ENCODE measurements around the gene MRPS27. TPM values are rescaled to one million over a fixed set of nuclear protein-coding genes. Genes with fewer than 3 reads are reported as not detected.

MRPS27 gene
- total and polyA plus RNA-seq, 2 of the 4 experiments (the other 2 are of a cell fraction), result 46.9 to 90.5 TPM

GRCh38 chr5:72191404-72191803 lies 128.6 kb downstream of the MRPS27 start:
- no peaks in the 10 kb centered on the region for H3K9me3 ChIP-seq (ENCODE audit: control insufficient read depth, insufficient read depth, low read length)
- H2BK15ac ChIP-seq (ENCODE audit: low read depth, low read length), result no peak overlapping the region
- no peak overlapping the region for H3K9ac ChIP-seq (ENCODE audit: low read depth, low read length)
- TF ChIP-seq ELK1 (IDR thresholded peaks at IDR 0.05; ENCODE audit: borderline replicate concordance, low read depth, low read length), result no peak
- no peak for TF ChIP-seq CTCF (conservative IDR thresholded peaks at IDR 0.05; ENCODE audit: low read depth, low read length)
- no peak for TF ChIP-seq CEBPB (IDR thresholded peaks at IDR 0.05; ENCODE audit: low read depth, low read length)
- TF ChIP-seq USF2 (IDR thresholded peaks at IDR 0.05; ENCODE audit: low read depth, low read length), result no peak
- TF ChIP-seq MXI1 (IDR thresholded peaks at IDR 0.05; ENCODE audit: borderline replicate concordance, low read depth, low read length), result no peak
- TF ChIP-seq SMC3 (IDR thresholded peaks at IDR 0.05; ENCODE audit: low read depth, low read length), result no peak
- no peak for TF ChIP-seq POLR2A (IDR thresholded peaks at IDR 0.05; ENCODE audit: low read depth, low read length)
- 0 out of 2 replicates have a peak, but pooled peaks cover 2% of the 10 kb centered on the region for H4K20me1 ChIP-seq (ENCODE audit: insufficient read depth, low read length)
- H2BK5ac ChIP-seq (ENCODE audit: low read depth, low read length, poor library complexity, severe bottlenecking), result no peak overlapping the region
- H3K36me3 ChIP-seq (ENCODE audit: control insufficient read depth, insufficient read depth, low read length), result peaks cover 47% of the 10 kb centered on the region
- H2AK5ac ChIP-seq (ENCODE audit: low read depth, low read length), result no peak overlapping the region
- no peak overlapping the region for H3K56ac ChIP-seq (ENCODE audit: extremely low read depth, insufficient read depth, low read length)
- H3K79me1 ChIP-seq (ENCODE audit: low read depth in 1 of 2, low read length in 2 of 2), result peaks cover 54 to 84% of the 10 kb centered on the region in 2 experiments
- H3K4me3 ChIP-seq (ENCODE audit: insufficient read depth, low read depth, low read length), result no peak overlapping the region
- H3K27me3 ChIP-seq (ENCODE audit: control insufficient read depth, insufficient read depth, low read length), result no peaks in the 10 kb centered on the region
- H2BK120ac ChIP-seq (ENCODE audit: low read depth, low read length), result no peak overlapping the region
- no TSS peak for BruUV-seq (replicated peaks)
- H3K4me2 ChIP-seq (ENCODE audit: low read depth, low read length), result no peak overlapping the region
- no peak overlapping the region for H2BK20ac ChIP-seq (ENCODE audit: low read depth, low read length)
- 0 out of 2 replicates have a peak, but pooled peaks cover 6% of the 10 kb centered on the region for H3K9me1 ChIP-seq (ENCODE audit: insufficient read depth, low read length)
- dilution Hi-C loops (cut with HindIII; ENCODE audit: low sequenced_read_pairs, unreplicated experiment) (no loop called here), intact Hi-C loops (cut with micrococcal nuclease) (no loop called here), in situ Hi-C loops (cut with MboI; ENCODE audit: low sequenced_read_pairs) (no loop called here)
- H3K14ac ChIP-seq (replicated peaks; ENCODE audit: low read depth, low read length), result no peak overlapping the region
- no peak overlapping the region for H3K18ac ChIP-seq (ENCODE audit: low read depth, low read length)
- H3K27ac ChIP-seq (ENCODE audit: insufficient read depth, low read length), result no peak overlapping the region
- peaks cover 5% of the 10 kb centered on the region for H3K4me1 ChIP-seq (ENCODE audit: control insufficient read depth, insufficient read depth, low read length)
- ATAC-seq (ENCODE audit: low read depth), result peak; percentile 42
- WGBS, 2 experiments (ENCODE audit: extremely low coverage in 2 of 2, insufficient read length in 1 of 2), result 80% methylated on average over 1 of the region's 3 CpGs; no CpG with 5 or more reads in 1 of the 2 experiments
- no peak overlapping the region for H4K8ac ChIP-seq (ENCODE audit: low read depth in 2 of 2, low read length in 2 of 2)
- no peak overlapping the region for H2AK9ac ChIP-seq (replicated peaks; ENCODE audit: low read depth, low read length, poor library complexity)
- ChIA-PET CTCF (no interaction called here), POLR2A (ENCODE audit: unreplicated experiment) (no interaction called here)
- H3K4ac ChIP-seq (ENCODE audit: low read depth, low read length), result no peak overlapping the region
- no peak overlapping the region for H2AFZ ChIP-seq (replicated peaks; ENCODE audit: low read length, poor library complexity)
- no peak overlapping the region for H4K5ac ChIP-seq (ENCODE audit: low read depth, low read length)
- H4K91ac ChIP-seq (ENCODE audit: insufficient read depth, low read depth, low read length), result no peak overlapping the region
- H3K23ac ChIP-seq (ENCODE audit: low read depth, low read length), result no peak overlapping the region
- no peak for DNase-seq
